ENCODE results near the gene GCSAM.

GCSAM gene

DNA sequence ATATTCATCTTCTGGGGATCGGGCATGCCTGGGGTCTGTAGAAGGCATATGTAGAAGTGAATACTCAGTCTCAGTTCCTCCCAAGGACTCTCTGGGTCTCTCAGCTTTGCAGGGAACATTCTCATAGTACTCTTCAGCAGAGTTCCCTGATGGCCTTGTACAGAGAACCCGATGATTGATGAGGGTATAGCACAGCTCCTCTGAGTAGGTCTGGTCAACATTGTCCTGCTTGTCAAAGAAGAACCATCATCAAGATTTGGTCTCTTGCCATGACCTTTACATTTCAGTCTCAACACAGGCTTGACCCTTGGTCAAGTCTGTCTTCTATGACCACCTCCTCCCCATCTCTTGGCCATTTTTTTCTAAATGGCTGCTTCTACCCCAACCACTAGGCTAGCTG is 9.5 kb downstream of the GCSAM start:
- DNase-seq (ENCODE audit: low spot score), result no peak
- no peak overlapping the region for H3K4me3 Mint-ChIP-seq
- H3K9me3 Mint-ChIP-seq, result no peaks in the 10 kb centered on the region
- peaks cover 37% of the 10 kb centered on the region for H3K36me3 Mint-ChIP-seq (ENCODE audit: low read depth)
- H3K27ac Mint-ChIP-seq, result no peak overlapping the region
- peaks cover 52% of the 10 kb centered on the region for H3K4me1 Mint-ChIP-seq (ENCODE audit: low read depth)
- H3K27me3 Mint-ChIP-seq (ENCODE audit: low read depth), result no peaks in the 10 kb centered on the region

DNA sequence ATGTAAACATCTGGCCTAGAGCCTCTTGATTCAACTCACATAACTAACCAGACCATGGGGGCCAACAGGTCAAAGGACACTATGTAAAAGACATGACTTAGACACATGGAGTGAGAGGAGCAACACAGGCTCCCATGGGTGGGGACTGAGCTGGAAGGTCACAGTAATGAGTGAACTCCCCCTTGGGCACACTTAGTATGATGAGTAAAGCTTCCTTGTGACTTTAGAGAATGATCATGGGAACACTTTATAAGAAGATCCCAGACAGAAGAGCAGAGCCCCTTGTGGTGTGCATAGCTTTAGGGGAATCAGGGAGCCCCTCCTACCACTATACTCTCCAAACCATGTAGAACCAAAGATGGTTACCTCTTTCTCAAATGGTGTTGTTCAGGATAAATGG is 10.2 kb downstream of the GCSAM start:
- Mint-ChIP-seq H3K27me3 (ENCODE audit: low read depth) (no peaks in the 10 kb centered on the region), H3K9me3 (no peaks in the 10 kb centered on the region), H3K4me3 (no peak overlapping the region), H3K27ac (no peak overlapping the region), H3K4me1 (ENCODE audit: low read depth) (peaks cover 47% of the 10 kb centered on the region), H3K36me3 (ENCODE audit: low read depth) (peaks cover 38% of the 10 kb centered on the region)
- DNase-seq (ENCODE audit: low spot score), result no peak

DNA sequence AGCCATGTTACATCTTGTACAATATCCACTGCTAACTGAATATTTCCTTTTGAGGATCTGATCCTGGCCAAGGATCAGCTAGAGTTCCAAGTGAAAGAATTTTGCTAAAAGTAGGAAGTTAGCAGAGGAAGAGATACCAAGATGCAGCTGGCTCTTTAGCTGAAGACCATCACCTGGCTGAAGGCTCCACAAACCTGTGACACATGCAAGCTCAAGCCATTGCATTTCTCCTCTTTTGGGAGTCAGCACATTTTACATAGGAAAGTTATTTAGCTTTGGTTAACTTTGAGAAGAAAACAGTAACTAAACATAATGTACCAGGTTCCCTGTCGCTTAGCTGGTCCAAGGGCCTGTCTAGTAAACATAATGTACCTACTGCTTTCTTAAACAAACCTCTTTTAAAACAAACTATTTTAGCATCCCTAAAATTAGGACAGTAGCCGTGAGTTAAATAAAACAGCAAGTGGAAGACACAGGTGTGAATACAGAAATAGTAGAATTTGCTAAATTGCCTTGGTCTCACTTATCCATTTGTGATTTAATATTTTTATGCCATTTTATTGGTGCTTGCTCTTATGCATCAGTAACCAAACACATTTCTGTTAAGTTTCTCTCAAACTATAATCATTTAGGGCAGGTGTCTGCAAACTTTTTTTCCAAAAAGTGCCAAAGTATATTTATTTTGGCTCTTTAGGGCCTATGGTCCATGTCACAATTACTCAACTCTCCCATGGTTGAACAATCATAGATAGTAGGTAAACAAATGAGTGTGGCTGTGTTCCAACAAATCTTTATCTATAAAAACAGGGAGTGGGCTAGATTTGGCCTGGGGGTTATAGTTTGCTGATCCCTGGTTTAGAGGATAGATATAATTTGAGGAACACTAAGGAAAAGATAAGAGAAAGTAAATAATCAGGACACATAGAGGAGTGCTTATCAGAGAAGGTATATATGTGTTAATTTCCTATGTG is 11.2 kb downstream of the GCSAM start:
- H3K27ac Mint-ChIP-seq, result no peak overlapping the region
- H3K4me3 Mint-ChIP-seq, result no peak overlapping the region
- H3K4me1 Mint-ChIP-seq (ENCODE audit: low read depth), result peaks cover 44% of the 10 kb centered on the region
- H3K27me3 Mint-ChIP-seq (ENCODE audit: low read depth), result no peaks in the 10 kb centered on the region
- H3K36me3 Mint-ChIP-seq (ENCODE audit: low read depth), result peaks cover 39% of the 10 kb centered on the region
- no peak for DNase-seq (ENCODE audit: low spot score)
- no peaks in the 10 kb centered on the region for H3K9me3 Mint-ChIP-seq

DNA sequence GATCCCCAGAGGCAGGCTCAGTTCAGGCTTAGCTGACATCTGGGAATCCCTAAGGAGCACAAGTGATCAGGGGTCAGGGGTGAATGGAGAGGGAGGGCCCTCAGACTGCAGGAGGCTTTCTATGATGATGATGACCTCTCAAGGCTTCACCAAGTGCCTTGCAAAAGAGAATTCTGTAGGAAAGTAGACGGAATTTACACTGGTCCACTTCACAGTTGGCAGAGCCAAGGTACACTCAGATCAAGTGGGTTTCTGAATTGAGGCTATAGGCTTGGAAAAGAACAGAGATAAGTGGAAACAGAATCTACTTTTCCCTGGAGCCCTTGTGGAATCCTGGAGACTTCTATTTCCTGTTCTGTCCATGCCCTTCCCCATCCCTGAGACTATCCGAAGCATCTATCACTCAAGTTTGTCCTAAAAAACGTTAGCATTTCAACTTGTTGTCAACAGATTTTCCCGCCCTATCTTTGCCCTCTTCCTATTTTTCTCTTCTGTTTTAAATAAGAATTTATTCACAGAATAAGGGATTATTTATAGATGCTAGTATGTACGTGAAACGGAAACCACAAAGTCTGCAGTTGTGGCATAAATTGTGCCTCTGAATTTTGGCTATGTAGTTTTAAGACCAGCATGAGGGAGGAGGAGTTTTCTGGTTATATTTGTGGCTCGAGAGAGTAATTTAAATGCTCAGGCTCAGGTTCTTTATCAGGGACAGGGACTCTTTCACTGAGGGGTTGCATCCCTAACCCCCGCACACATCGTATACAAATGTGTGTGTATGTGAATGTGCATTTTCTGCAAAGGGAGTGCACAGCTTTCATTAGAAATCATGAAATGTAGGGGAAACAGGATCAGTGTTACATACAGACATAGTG is 12.8 kb downstream of the GCSAM start:
- no peaks in the 10 kb centered on the region for H3K9me3 Mint-ChIP-seq
- H3K4me1 Mint-ChIP-seq (ENCODE audit: low read depth), result peaks cover 31% of the 10 kb centered on the region
- peak overlapping the region; percentile 49 for H3K27ac Mint-ChIP-seq
- peak overlapping the region; percentile 57 for H3K4me3 Mint-ChIP-seq
- H3K27me3 Mint-ChIP-seq (ENCODE audit: low read depth), result no peaks in the 10 kb centered on the region
- peaks cover 38% of the 10 kb centered on the region for H3K36me3 Mint-ChIP-seq (ENCODE audit: low read depth)
- DNase-seq (ENCODE audit: low spot score), result no peak

DNA sequence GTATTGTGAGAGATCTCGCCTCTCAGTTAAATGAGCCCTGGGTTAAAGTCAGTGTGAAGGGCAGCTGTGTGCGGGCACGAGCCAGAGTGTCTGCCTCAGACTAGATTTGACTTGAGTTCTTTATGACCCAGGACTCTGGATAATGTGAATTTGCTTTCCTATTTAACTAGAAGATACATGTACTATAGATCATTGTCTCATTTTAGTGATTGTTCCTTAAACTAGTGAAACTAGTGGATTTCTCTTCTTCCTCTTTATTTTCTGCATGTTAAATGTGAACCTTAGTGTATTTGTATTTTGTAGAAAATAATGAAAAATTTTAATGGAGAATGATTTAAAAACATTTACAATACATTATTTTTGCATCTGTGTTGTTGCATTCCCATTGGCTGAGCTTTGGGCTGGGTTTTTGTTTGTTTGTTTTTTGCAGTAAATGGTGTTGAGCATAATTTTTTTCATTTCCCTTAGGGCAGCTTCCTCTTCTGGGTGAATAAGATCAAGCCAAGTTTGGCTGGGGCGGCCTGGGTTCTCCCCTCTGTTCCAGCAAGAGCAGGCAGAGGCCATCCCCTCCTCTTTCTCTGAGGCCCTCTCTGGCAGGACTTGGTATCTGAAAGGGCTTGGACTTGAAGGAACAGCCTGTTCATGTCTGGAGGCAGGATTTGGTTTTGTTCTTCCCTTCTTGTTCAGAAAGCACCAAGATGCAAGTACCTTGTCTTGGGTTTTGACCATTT is 15.0 kb downstream of the GCSAM start:
- peaks cover 32% of the 10 kb centered on the region for H3K36me3 Mint-ChIP-seq (ENCODE audit: low read depth)
- H3K27ac Mint-ChIP-seq, result peak overlapping the region; percentile 7
- no peaks in the 10 kb centered on the region for H3K27me3 Mint-ChIP-seq (ENCODE audit: low read depth)
- no peak for DNase-seq (ENCODE audit: low spot score)
- no peak overlapping the region for H3K4me3 Mint-ChIP-seq
- peaks cover 37% of the 10 kb centered on the region for H3K4me1 Mint-ChIP-seq (ENCODE audit: low read depth)
- H3K9me3 Mint-ChIP-seq, result no peaks in the 10 kb centered on the region

DNA sequence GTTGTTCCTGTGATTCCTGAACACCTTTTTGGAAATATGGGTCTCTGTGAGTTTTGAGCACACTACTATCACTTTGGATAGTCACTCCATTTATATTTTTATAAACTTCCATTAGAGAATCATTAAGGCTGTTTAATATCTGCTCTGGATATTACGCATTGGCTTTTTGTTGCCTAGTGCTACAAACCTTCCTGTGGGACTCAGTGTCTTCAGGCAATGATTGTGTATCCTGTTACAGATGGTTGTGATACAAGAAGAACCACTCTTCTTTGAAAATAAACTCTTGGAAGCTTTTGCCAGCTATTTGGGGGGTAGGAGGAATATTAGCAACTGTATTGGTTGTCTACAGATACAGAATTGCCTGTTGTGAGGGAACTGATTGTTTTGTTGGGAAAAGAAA is 15.6 kb downstream of the GCSAM start:
- Mint-ChIP-seq H3K4me1 (ENCODE audit: low read depth) (peaks cover 39% of the 10 kb centered on the region), H3K36me3 (ENCODE audit: low read depth) (peaks cover 29% of the 10 kb centered on the region), H3K9me3 (no peaks in the 10 kb centered on the region), H3K4me3 (no peak overlapping the region), H3K27me3 (ENCODE audit: low read depth) (no peaks in the 10 kb centered on the region), H3K27ac (no peak overlapping the region)
- no peak for DNase-seq (ENCODE audit: low spot score)

DNA sequence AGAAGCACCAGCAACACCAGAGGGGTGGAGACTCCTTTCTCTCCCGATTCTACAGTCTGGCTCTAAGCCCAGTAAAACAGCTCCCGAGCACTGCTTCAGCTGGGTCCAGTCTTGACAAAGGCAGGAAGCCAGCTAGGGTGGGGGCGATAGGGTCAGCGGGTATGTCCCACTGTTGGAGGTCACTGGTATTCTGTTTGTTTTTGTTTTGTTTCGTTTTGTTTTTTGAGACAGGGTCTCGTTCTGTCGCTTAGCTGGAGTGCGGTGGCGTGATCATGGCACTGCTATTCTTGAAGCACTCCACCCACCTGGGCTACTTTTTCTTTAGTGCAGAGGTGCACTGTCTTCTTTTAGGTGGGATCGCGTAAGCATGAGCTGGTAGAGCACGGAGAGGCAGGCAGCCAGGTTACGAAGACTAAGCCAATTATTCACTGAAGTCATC is 16.3 kb downstream of the GCSAM start:
- no peak for DNase-seq (ENCODE audit: low spot score)
- peaks cover 27% of the 10 kb centered on the region for H3K36me3 Mint-ChIP-seq (ENCODE audit: low read depth)
- H3K9me3 Mint-ChIP-seq, result no peaks in the 10 kb centered on the region
- peak overlapping the region; percentile 7 for H3K27ac Mint-ChIP-seq
- no peaks in the 10 kb centered on the region for H3K27me3 Mint-ChIP-seq (ENCODE audit: low read depth)
- H3K4me3 Mint-ChIP-seq, result no peak overlapping the region
- H3K4me1 Mint-ChIP-seq (ENCODE audit: low read depth), result peaks cover 42% of the 10 kb centered on the region

DNA sequence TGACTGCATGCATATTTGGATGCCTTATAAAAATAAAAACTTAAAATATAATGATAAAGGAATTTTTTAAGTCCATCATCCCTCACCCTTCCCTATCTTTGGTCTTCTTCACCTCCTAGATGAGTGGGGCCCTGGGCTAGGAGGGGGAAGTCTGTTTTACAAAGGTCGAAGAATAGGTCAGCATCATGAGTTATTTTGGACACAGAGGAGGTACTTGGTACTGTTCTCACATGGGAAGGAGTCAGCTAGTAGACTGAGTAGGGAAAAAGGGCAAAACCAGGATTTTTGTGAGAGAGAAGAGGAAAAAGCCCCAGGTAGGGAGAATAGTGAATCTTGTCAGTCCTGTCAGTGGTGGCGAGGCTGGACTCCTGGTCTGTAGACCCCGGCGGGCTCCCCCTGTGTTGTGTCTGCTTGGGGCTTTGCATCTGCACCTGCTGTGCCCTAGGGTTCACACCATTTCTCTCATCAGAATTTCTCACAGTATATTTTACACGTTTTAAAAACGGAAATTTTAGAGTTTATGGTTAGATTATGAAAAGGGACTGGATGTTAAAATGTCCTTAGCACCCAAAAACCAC is 17.2 kb downstream of the GCSAM start:
- no peaks in the 10 kb centered on the region for H3K9me3 Mint-ChIP-seq
- peaks cover 24% of the 10 kb centered on the region for H3K36me3 Mint-ChIP-seq (ENCODE audit: low read depth)
- DNase-seq (ENCODE audit: low spot score), result no peak
- no peak overlapping the region for H3K27ac Mint-ChIP-seq
- no peak overlapping the region for H3K4me3 Mint-ChIP-seq
- H3K27me3 Mint-ChIP-seq (ENCODE audit: low read depth), result no peaks in the 10 kb centered on the region
- H3K4me1 Mint-ChIP-seq (ENCODE audit: low read depth), result peaks cover 42% of the 10 kb centered on the region

DNA sequence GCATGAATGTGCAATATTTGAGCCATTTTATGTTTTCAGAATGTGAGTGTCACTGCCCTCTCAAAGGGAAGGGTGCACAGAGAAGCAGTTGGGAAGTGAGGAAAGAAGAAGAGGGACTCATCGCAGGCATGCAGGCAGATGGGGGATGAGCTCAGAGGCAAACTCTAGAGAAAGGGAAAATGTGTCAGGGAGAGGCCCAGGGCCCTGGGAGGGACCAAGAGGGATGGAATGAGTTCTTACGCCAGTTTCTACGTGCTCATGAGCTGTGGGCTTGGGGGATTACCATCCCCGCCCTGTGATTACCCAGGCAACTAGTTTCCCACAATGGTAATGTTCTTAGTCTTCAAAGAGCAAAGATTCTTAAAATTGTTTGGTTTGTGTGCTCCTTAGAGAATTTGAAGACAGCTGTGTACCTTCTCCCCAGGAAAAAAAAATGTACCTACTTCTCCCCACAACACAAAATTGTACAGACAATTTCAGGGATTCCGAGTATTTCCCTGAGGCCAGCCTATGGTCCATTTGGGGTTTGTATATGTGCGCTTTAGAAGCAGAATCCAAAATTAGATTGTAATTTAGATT is 17.8 kb downstream of the GCSAM start:
- Mint-ChIP-seq H3K4me1 (ENCODE audit: low read depth) (peaks cover 38% of the 10 kb centered on the region), H3K36me3 (ENCODE audit: low read depth) (peaks cover 26% of the 10 kb centered on the region), H3K9me3 (no peaks in the 10 kb centered on the region), H3K27ac (no peak overlapping the region), H3K4me3 (no peak overlapping the region), H3K27me3 (ENCODE audit: low read depth) (no peaks in the 10 kb centered on the region)
- no peak for DNase-seq (ENCODE audit: low spot score)

DNA sequence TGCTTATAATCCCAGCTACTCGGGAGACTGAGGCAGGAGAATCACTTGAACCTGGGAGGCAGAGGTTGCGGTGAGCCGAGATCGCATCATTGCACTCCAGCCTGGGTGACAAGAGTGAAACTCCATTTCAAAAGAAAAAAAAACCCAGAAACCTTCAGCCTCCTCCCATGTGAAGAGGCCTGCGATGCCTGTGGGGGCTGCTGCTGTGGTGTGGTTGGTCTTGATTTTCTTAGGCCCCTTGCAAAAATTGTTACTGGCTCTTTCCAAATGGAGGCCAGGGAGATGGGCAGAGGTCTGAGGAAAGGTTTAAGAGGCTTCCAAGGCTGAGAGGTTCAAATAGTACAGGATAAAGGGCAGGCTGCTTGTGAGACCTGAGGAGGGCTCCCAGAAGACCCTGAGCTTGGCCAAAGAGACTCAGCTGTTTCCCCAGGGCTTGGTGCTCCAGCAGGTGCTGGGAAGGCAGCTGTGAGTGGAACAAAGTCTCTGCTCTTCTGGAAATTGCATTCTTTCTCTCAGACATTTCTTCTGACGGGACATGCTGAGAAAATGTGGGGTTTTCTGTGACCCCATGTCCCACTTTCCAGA is 18.4 kb downstream of the GCSAM start:
- Mint-ChIP-seq H3K4me1 (ENCODE audit: low read depth) (peaks cover 33% of the 10 kb centered on the region), H3K9me3 (no peaks in the 10 kb centered on the region), H3K36me3 (ENCODE audit: low read depth) (peaks cover 26% of the 10 kb centered on the region), H3K27me3 (ENCODE audit: low read depth) (no peaks in the 10 kb centered on the region), H3K4me3 (no peak overlapping the region), H3K27ac (no peak overlapping the region)
- DNase-seq (ENCODE audit: low spot score), result no peak

DNA sequence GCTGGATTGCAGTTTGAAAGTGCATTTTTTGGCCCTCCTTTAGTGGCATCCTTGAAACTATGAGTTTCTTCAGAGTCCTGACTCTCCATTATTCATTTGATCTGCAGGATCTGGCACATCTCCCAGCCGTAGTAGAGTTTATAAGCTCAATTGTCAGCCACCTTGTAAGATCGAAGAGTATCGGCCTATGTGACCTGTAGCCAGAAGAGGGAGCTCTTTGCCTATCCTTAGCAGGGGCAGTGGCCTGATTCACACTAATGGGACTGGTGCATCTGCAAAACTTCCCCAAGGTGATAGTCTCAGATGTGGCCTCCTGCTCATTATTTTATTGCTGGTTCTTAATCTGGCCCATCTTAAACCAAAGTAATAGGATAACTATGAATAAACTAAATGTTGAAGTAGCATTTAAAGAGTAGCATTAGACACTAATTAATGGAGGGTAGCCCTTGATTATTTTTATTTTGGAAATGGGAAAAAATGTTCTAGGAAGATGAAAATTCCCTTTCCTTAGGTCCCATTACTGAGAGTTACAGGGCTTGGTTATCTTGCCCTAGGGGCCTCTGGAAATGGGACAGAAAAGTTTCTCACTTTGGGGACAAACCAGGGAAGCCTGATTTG is 21.2 kb downstream of the GCSAM start:
- H3K4me3 Mint-ChIP-seq, result no peak overlapping the region
- H3K4me1 Mint-ChIP-seq (ENCODE audit: low read depth), result peaks cover 16% of the 10 kb centered on the region
- DNase-seq (ENCODE audit: low spot score), result peak; percentile 46
- H3K27me3 Mint-ChIP-seq (ENCODE audit: low read depth), result no peaks in the 10 kb centered on the region
- H3K9me3 Mint-ChIP-seq, result no peaks in the 10 kb centered on the region
- peaks cover 15% of the 10 kb centered on the region for H3K36me3 Mint-ChIP-seq (ENCODE audit: low read depth)
- H3K27ac Mint-ChIP-seq, result no peak overlapping the region

DNA sequence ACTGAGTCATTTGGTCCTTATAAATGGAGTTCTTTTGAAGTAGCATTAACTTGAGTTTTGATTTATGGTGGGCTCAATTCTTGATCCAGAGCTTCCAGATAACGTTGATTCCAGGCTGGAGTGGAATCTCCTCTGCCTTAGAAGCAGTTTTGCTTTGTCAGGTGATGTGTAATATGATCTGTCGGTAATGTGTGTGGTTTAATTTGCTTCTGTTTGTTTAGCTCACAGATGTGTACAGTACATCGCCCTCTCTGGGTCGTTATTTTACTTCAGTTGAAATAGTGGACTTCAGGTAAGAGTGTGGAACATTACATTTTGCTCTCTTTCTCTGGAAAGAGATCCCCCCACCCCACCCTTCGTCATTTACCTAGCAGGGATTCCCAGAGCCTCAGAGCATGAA is 23.7 kb downstream of the GCSAM start:
- Mint-ChIP-seq H3K27ac (no peak overlapping the region), H3K9me3 (no peaks in the 10 kb centered on the region), H3K4me3 (no peak overlapping the region), H3K4me1 (ENCODE audit: low read depth) (peaks cover 11% of the 10 kb centered on the region), H3K36me3 (ENCODE audit: low read depth) (peaks cover 8% of the 10 kb centered on the region), H3K27me3 (ENCODE audit: low read depth) (no peaks in the 10 kb centered on the region)
- DNase-seq (ENCODE audit: low spot score), result no peak

Data from T-helper 2 cell treated with Interferon-gamma antibody and Interleukin-4, amounts not matched to agents 5 μg/mL and 100 μg/mL, for 36 hours (primary cell).